Endothelial cell of umbilical vein (primary cell): ENCODE results near the gene MEIOSIN. TPM values are rescaled to one million over a fixed set of nuclear protein-coding genes. Genes with fewer than 3 reads are reported as not detected.

Experiments used
- BruUV-seq: library from RNA; stranded (reverse); fragments of 400-500 nt; replicated peaks from 2 replicates; lab custom pipeline; 2021; lab: Mats Ljungman, UMichigan
- CTCF ChIA-PET: fragments of 300-600, 350-600 bp; sonication (Branson Sonifier 250); formaldehyde crosslinking; loops from one replicate; lab custom pipeline; 2021; ENCODE audit warnings: antibody characterized with exemption, inconsistent platforms; lab: Charles Lee
- POLR2A ChIA-PET: fragments of 300-600, 350-600 bp; sonication (Branson Sonifier 250); formaldehyde crosslinking; loops from one replicate; lab custom pipeline; 2021; ENCODE audit warnings: antibody characterized with exemption, inconsistent platforms; lab: Charles Lee
- DNase-seq: peaks from one replicate; pipeline ENCODE4 v3.0.0-alpha.2; 2011; ENCODE audit warnings: low read depth, low spot score
- FAIRE-seq: peaks from 2 replicates; lab custom pipeline; 2011; peaks lifted over from hg19 to GRCh38; lab: Jason Lieb, UNC
- H2AFZ ChIP-seq: 2 replicates; pipeline ENCODE4 v1.6.0; 2012; ENCODE audit warnings: low read depth, low read length, control low read depth, inconsistent platforms
- H3K27ac ChIP-seq: 2 replicates; pipeline ENCODE4 v1.5.1; 2011; ENCODE audit warnings: low read depth, mild to moderate bottlenecking, control low read depth, low read length, moderate library complexity; ENCODE audit not compliant: insufficient read depth
- H3K27me3 ChIP-seq, 2 experiments: 2 replicates each; pipeline versions ENCODE4 v1.6.0 to v1.6.1; 2011; ENCODE audit warnings: low read length in 2 of 2, mixed read lengths in 1 of 2; ENCODE audit not compliant: control insufficient read depth in 2 of 2, insufficient read depth in 2 of 2
- H3K36me3 ChIP-seq, 2 experiments: 2 replicates in 1 of 2; 3 replicates in 1 of 2; pipeline ENCODE4 v1.5.1; 2011; ENCODE audit warnings: low read length in 2 of 2, mild to moderate bottlenecking in 1 of 2, moderate library complexity in 1 of 2; ENCODE audit not compliant: control insufficient read depth in 2 of 2, insufficient read depth in 2 of 2; ENCODE audit errors: extremely low read depth in 1 of 2
- H3K4me1 ChIP-seq: 3 replicates; pipeline ENCODE4 v1.5.1; 2011; ENCODE audit warnings: mild to moderate bottlenecking, low read length; ENCODE audit not compliant: control insufficient read depth, insufficient read depth; ENCODE audit errors: extremely low read depth
- H3K4me2 ChIP-seq: 2 replicates; pipeline ENCODE4 v1.6.1; 2011; ENCODE audit warnings: low read length, control low read depth, mixed read lengths; ENCODE audit not compliant: insufficient read depth
- H3K4me3 ChIP-seq, 3 experiments: fragments of 200-600 bp in 1 of 3; sonication (generic), shearing (Covaris generic) in 1 of 3; replicated peaks in 1 of 3; 2 replicates each; pipeline ENCODE4 v1.5.1; 2011 to 2016; ENCODE audit warnings: control low read depth in 3 of 3, low read length in 3 of 3, mild to moderate bottlenecking in 2 of 3, inconsistent platforms in 1 of 3, low read depth in 1 of 3, moderate library complexity in 1 of 3; ENCODE audit not compliant: insufficient read depth in 1 of 3
- H3K79me2 ChIP-seq: 2 replicates; pipeline ENCODE4 v1.6.0; 2012; ENCODE audit warnings: low read length, inconsistent platforms; ENCODE audit not compliant: control insufficient read depth, insufficient read depth
- H3K9ac ChIP-seq: replicated peaks from 2 replicates; pipeline ENCODE3; 2011; ENCODE audit warnings: low read length, control low read depth; ENCODE audit not compliant: insufficient read depth; ENCODE audit errors: extremely low read depth
- H3K9me1 ChIP-seq: replicated peaks from 3 replicates; pipeline ENCODE4 v1.6.0; 2011; ENCODE audit warnings: mild to moderate bottlenecking, low read length; ENCODE audit not compliant: control insufficient read depth, insufficient read depth; ENCODE audit errors: extremely low read depth
- H3K9me3 ChIP-seq: replicated peaks from 2 replicates; pipeline ENCODE4 v1.5.1; 2012; ENCODE audit warnings: low read length, inconsistent platforms; ENCODE audit not compliant: control insufficient read depth, insufficient read depth
- H4K20me1 ChIP-seq: replicated peaks from 2 replicates; pipeline ENCODE3; 2011; ENCODE audit warnings: mild to moderate bottlenecking, low read length; ENCODE audit not compliant: control insufficient read depth, insufficient read depth; ENCODE audit errors: extremely low read depth
- CTCF ChIP-seq, 2 donors: IDR thresholded peaks; 1 replicate in 1 of 2; 2 replicates in 1 of 2; pipeline ENCODE4 v1.5.1; 2011; ENCODE audit warnings: low read length in 2 of 2, mild to moderate bottlenecking in 2 of 2, moderate library complexity in 2 of 2, control low read depth in 1 of 2, inconsistent platforms in 1 of 2, low read depth in 1 of 2; ENCODE audit not compliant: insufficient read depth in 1 of 2; ENCODE audit errors: extremely low read depth in 1 of 2
- EZH2 ChIP-seq: IDR thresholded peaks from 2 replicates; pipeline ENCODE4 v1.6.1; 2012; ENCODE audit warnings: borderline replicate concordance, low read depth, mild to moderate bottlenecking, moderate library complexity, low read length, inconsistent platforms; ENCODE audit not compliant: severe bottlenecking
- FOS ChIP-seq: IDR thresholded peaks from 2 replicates; pipeline ENCODE4 v1.6.1; 2011; ENCODE audit warnings: mild to moderate bottlenecking, low read length, moderate library complexity, borderline replicate concordance; ENCODE audit not compliant: insufficient read depth
- GATA2 ChIP-seq: IDR thresholded peaks from 2 replicates; pipeline ENCODE4 v1.7.0; 2011; ENCODE audit warnings: low read depth, mild to moderate bottlenecking, moderate library complexity, mixed read lengths, low read length; ENCODE audit not compliant: insufficient read length, insufficient read depth
- JUN ChIP-seq: IDR thresholded peaks from 2 replicates; pipeline ENCODE4 v1.6.1; 2011; ENCODE audit warnings: borderline replicate concordance, low read depth; ENCODE audit not compliant: insufficient read length, insufficient read depth
- MAX ChIP-seq: IDR thresholded peaks from 2 replicates; pipeline ENCODE4 v1.6.1; 2011; ENCODE audit not compliant: insufficient read depth, insufficient read length
- MYC ChIP-seq: IDR thresholded peaks from one replicate; pipeline ENCODE4 v1.6.1; 2011; ENCODE audit warnings: mild to moderate bottlenecking, low read depth, low read length
- POLR2A ChIP-seq: IDR thresholded peaks from 2 replicates; pipeline ENCODE4 v1.6.1; 2012; ENCODE audit warnings: low read depth, mild to moderate bottlenecking, control low read depth, low read length
- POLR2AphosphoS5 ChIP-seq: IDR thresholded peaks from 2 replicates; pipeline ENCODE4 v1.6.1; 2012; ENCODE audit warnings: low read depth, mild to moderate bottlenecking, control low read depth, low read length, moderate library complexity; ENCODE audit not compliant: insufficient read depth
- dilution Hi-C: fragments of 300-500 bp; cut with MboI; formaldehyde crosslinking; loops from one replicate; pipeline ENCODE4 v1.15.0; 2019; ENCODE audit warnings: low sequenced_read_pairs; ENCODE audit not compliant: extremely low pct_ligation_motif_present
- intact Hi-C: fragments of 100-400 bp; cut with micrococcal nuclease; formaldehyde crosslinking; loops from one replicate; pipeline ENCODE4 v1.10.0; 2022
- polyA plus RNA-seq, 4 experiments: library from polyadenylated mRNA; depleted of rRNA in 3 of 4; stranded (reverse) in 3 of 4; unstranded in 1 of 4; fragments of >200 nt; gene quantifications; 2 replicates each; pipeline versions ENCODE4 v1.2.1 to v1.2.3, GENCODE V29; 2011 to 2012; ENCODE audit warnings: missing spikeins in 1 of 4
- total RNA-seq: library from RNA; stranded (reverse); gene quantifications from 2 replicates; pipeline ENCODE4 v1.2.3, GENCODE V29; 2021

The MEIOSIN gene
- total and polyA plus RNA-seq, 2 donors (not counting 3 experiments of a cell fraction or from before 2014, with no cell fraction given) = not detected

GRCh38 chr19:45767881-45768654, 34.8 kb downstream of the MEIOSIN start:
- intact Hi-C loops (loop anchor here (1.0 kb wide), 1 partner anchor 75 kb away; no protein-coding TSS in a partner anchor), dilution Hi-C loops (no loop called here)
- H3K4me2 ChIP-seq = peak overlapping the region; percentile 66
- H3K4me3 ChIP-seq = peak overlapping the region; percentile 61 to 92 (median 82)
- H2AFZ ChIP-seq = peak overlapping the region; percentile 59
- peak; percentile 72 for DNase-seq
- peaks cover 0 to 3% of the 10 kb centered on the region in 2 experiments for H3K36me3 ChIP-seq
- H3K27me3 ChIP-seq = no peaks in the 10 kb centered on the region
- no peaks in the 10 kb centered on the region for H3K9me1 ChIP-seq
- ChIA-PET CTCF (interaction anchor here (1.0 to 6.7 kb wide), 10 partner anchors 10 to 75 kb away, joined by 3 to 125 read pairs (median 21); partner anchors contain the start of genes DMPK, FBXO46, QPCTL and SNRPD2), POLR2A (interaction anchor here (0.6 to 2.4 kb wide), 4 partner anchors 37 to 303 kb away, joined by 3 to 24 read pairs (median 6); partner anchors contain the start of genes FBXO46 and QPCTL)
- peak overlapping the region; percentile 3 for H3K27ac ChIP-seq
- peaks cover 2% of the 10 kb centered on the region for H3K79me2 ChIP-seq
- no TSS peak for BruUV-seq
- no peaks in the 10 kb centered on the region for H3K9me3 ChIP-seq
- FAIRE-seq = peak; percentile 24
- TF ChIP-seq POLR2AphosphoS5 (peak; percentile 47), POLR2A (peak; percentile 51), FOS (no peak)
- peaks cover 14% of the 10 kb centered on the region for H3K4me1 ChIP-seq
- H3K9ac ChIP-seq = peak overlapping the region; percentile 65
- no peaks in the 10 kb centered on the region for H4K20me1 ChIP-seq

- Histone ChIP-seq H3K27ac (peak overlapping the region; percentile 71), H3K27me3 (no peaks in the 10 kb centered on the region), H2AFZ (peak overlapping the region; percentile 66), H3K4me3 (peak overlapping the region; percentile 81 to 92 (median 82)), H3K36me3 (peaks cover 0 to 3% of the 10 kb centered on the region in 2 experiments), H4K20me1 (no peaks in the 10 kb centered on the region), H3K4me2 (peak overlapping the region; percentile 90), H3K9me1 (no peaks in the 10 kb centered on the region), H3K9me3 (no peaks in the 10 kb centered on the region), H3K9ac (peak overlapping the region; percentile 77), H3K4me1 (peaks cover 14% of the 10 kb centered on the region), H3K79me2 (peaks cover 2% of the 10 kb centered on the region)
- no TSS peak for BruUV-seq
- intact Hi-C loops = no loop called here
- FAIRE-seq = peak; percentile 12
- dilution Hi-C loops = no loop called here
- CTCF ChIA-PET = interaction anchor here (1.1 to 6.7 kb wide), 10 partner anchors 10 to 299 kb away, joined by 3 to 125 read pairs (median 22); partner anchors contain the start of genes DMPK, FBXO46, QPCTL and SNRPD2
- TF ChIP-seq POLR2A (no peak), EZH2 (no peak), CTCF (IDR thresholded peaks at IDR 0.05; ENCODE audit: extremely low read depth in 1 of 2, insufficient read depth in 1 of 2, low read depth in 1 of 2, low read length in 2 of 2) (no peak), JUN (no peak), MYC (no peak), FOS (no peak), GATA2 (no peak), MAX (no peak), POLR2AphosphoS5 (no peak)
- POLR2A ChIA-PET = interaction anchor here (0.8 to 2.4 kb wide), 6 partner anchors 11 to 283 kb away, joined by 3 to 24 read pairs (median 8); partner anchors contain the start of genes DMWD, FBXO46 and QPCTL
- DNase-seq = no peak
Observed at GRCh38 chr19:45768655-45768983, 35.4 kb downstream of the MEIOSIN start.
